GM18502 (cell line): ENCODE results near the gene COA5.

ENCODE experiments used
- ATAC-seq: cut with Tn5 transposase; IDR thresholded peaks from one replicate; pipeline ENCODE4 v1.9.1; 2021; ENCODE audit warnings: mild to moderate bottlenecking; ENCODE audit not compliant: unreplicated experiment, poor library complexity

COA5 gene

GRCh38 chr2:98555696-98556095, 52.6 kb downstream of the COA5 start:
- ATAC-seq = no peak

- no peak for ATAC-seq
These were observed 54.0 kb downstream of the COA5 start for GRCh38 chr2:98554116-98554861.

- no peak for ATAC-seq
These were observed 55.7 kb downstream of the COA5 start for GRCh38 chr2:98552499-98553179.

GRCh38 chr2:98551316-98551715, 57.0 kb downstream of the COA5 start:
- ATAC-seq = no peak

GRCh38 chr2:98550165-98550564, 58.1 kb downstream of the COA5 start:
- ATAC-seq = no peak
